H1 (cell line): ENCODE results near the gene SRSF2. TPM values are rescaled to one million over a fixed set of nuclear protein-coding genes. Genes with fewer than 3 reads are reported as not detected.

Source experiments
- CBX5 ChIP-seq: fragments of 300-800, 300-1000 bp; sonication (generic); IDR thresholded peaks from 2 replicates; pipeline ENCODE4 v1.7.1; 2016; ENCODE audit warnings: antibody characterized with exemption, low read length, low read depth
- NANOG ChIP-seq: IDR thresholded peaks from 2 replicates; pipeline ENCODE4 v1.6.1; 2011; ENCODE audit warnings: low read length, low read depth, mild to moderate bottlenecking, inconsistent platforms; ENCODE audit not compliant: insufficient read depth, poor library complexity, severe bottlenecking
- TCF12 ChIP-seq: IDR thresholded peaks from 2 replicates; pipeline ENCODE4 v1.6.1; 2011; ENCODE audit warnings: low read depth, mild to moderate bottlenecking, low read length
- YY1 ChIP-seq: IDR thresholded peaks from 2 replicates; pipeline ENCODE4 v1.6.1; 2011; ENCODE audit warnings: low read depth, mild to moderate bottlenecking, low read length
- ZNF274 ChIP-seq: IDR thresholded peaks from 2 replicates; pipeline ENCODE4 v1.7.0; 2012; ENCODE audit warnings: low read length, borderline replicate concordance; ENCODE audit errors: extremely low read depth
- polyA plus RNA-seq, 7 experiments: library from polyadenylated mRNA; depleted of rRNA in 3 of 7; stranded (reverse) in 5 of 7; unstranded in 2 of 7; fragments of >200 nt in 5 of 7; fragments of 200-250 nt in 2 of 7; gene quantifications; 1 replicate in 5 of 7; 2 replicates in 1 of 7; 4 replicates in 1 of 7; pipeline versions ENCODE4 v1.2.1 to v1.2.3, GENCODE V29; 2011 to 2013; ENCODE audit warnings: missing spikeins in 2 of 7, mixed read lengths in 2 of 7
- total RNA-seq: library from RNA; stranded (reverse); fragmentation: NEBNext Ultra II Directional; extraction: Animal tissue kit (Norgen Biotek cat#: 25700); gene quantifications from 2 replicates; pipeline ENCODE4 v1.2.1, GENCODE V29; 2021
- TF ChIP-seq, protein P1 (sequence below): IDR thresholded peaks from 2 replicates; pipeline ENCODE4 v1.6.1; 2012; ENCODE audit warnings: low read length, inconsistent platforms

Gene SRSF2
- total and polyA plus RNA-seq, 2 of the 8 experiments (the other 6 are each of a cell fraction or from before 2014, with no cell fraction given): 397 to 401 TPM

DNA sequence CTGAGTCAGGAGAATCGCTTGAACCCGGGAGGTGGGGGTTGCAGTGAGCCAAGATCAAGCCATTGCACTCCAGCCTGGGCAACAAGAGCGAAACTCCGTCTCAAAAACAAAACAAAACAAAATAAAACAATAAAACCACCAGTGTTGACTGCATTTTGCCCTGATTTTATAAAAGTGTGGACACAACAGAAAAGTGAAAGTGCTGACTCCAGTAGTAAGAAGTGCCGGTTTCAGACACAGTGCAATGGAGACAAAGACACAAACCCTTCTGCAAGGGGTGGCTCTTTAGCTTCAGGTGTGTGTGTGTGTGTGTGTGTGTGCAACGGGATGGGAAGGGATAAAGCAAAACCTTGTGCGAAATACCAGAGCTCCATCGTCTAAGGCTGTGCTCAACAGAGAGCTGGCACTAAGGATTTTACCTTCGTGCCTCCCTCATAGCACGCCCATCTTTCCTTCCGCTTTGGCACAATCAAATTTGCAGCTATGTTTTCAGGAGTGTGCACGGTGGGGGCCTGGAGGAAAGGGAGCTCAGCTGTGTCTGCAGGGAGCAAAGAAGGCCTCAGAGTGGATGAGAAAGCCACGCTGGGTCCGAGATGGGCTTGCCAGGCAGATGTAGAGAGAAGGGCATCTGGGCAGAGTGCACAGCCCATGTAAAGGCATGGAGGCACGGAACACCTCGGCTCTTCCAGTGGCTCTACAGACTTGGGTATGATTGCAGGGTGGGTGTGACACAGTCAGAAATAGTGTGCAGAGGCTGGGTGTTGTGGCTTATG lies 41.9 kb downstream of the SRSF2 start (continued):
- TF ChIP-seq, protein P1, sequence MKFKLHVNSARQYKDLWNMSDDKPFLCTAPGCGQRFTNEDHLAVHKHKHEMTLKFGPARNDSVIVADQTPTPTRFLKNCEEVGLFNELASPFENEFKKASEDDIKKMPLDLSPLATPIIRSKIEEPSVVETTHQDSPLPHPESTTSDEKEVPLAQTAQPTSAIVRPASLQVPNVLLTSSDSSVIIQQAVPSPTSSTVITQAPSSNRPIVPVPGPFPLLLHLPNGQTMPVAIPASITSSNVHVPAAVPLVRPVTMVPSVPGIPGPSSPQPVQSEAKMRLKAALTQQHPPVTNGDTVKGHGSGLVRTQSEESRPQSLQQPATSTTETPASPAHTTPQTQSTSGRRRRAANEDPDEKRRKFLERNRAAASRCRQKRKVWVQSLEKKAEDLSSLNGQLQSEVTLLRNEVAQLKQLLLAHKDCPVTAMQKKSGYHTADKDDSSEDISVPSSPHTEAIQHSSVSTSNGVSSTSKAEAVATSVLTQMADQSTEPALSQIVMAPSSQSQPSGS: no peak
- TF ChIP-seq TCF12: no peak
- TF ChIP-seq NANOG: no peak
- no peak for TF ChIP-seq CBX5
- TF ChIP-seq YY1: no peak
- no peak for TF ChIP-seq ZNF274
- TF ChIP-seq, all 59 proteins: peak for 0
